Adipose tissue (tissue), 3 donors: ENCODE measurements around the gene GATB. TPM values are rescaled to one million over a fixed set of nuclear protein-coding genes. Genes with fewer than 3 reads are reported as not detected.
"Not testable (repeated sequence)": the region's sequence is repeated elsewhere in the genome, so short reads cannot be mapped to it uniquely, and the experiment has no call there.

Experiments used
- H3K27ac ChIP-seq: one replicate; pipeline ENCODE4 v1.5.1; 2013; ENCODE audit warnings: low read depth, low read length
- WGBS, 3 donors: extraction: QIAGEN DNeasy Blood & Tissue Kit; methylation state at CpG; one replicate each; pipeline ENCODE4 v1.1.7; 2013; 5-methylcytosine and 5-hydroxymethylcytosine counted together
- polyA plus RNA-seq, 3 donors: library from polyadenylated mRNA; stranded (reverse); fragments of 200-250 nt; gene quantifications; one replicate each; pipeline ENCODE4 v1.2.3, GENCODE V29; 2013
- donor health status: healthy with polysubstance abuse.
- donor health status: Bipolar disorder and iron deficiency.
- donor health status: healthy.

The GATB gene
- polyA plus RNA-seq, 3 donors = 5.3 to 18.6 (median 17.9) TPM

DNA sequence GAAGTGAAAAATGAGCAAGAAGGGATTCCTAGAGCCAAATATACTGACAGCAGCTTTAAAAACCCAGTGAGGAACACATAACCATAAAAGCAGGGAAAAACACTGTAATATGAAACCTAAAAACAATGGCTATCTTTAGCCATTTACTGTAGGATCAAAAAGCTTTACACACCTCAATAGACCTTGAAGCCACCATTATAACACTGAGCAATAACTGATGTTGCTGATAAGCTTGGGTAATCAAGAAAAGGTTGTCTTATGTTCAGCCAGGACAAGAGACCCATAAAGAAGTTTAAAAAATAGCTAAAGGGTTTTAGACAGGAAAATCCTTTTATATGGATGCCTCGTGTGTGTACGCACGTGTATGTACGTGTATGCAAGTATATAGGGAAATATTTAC is 16.9 kb downstream of the GATB start:
- WGBS, 3 donors = 90 to 98% (median 97%) methylated on average over 4 of the region's 4 CpGs
- H3K27ac ChIP-seq = no peak overlapping the region

- WGBS, 3 donors = 93 to 98% (median 94%) methylated on average over 3 of the region's 3 CpGs
- no peak overlapping the region for H3K27ac ChIP-seq
Observed at GRCh38 chr4:151743128-151743854, 17.5 kb downstream of the GATB start.

- WGBS, 3 donors = 89 to 92% (median 92%) methylated on average over 8 of the region's 8 CpGs
- H3K27ac ChIP-seq = no peak overlapping the region
Observed at GRCh38 chr4:151738720-151739517, 21.9 kb downstream of the GATB start.

DNA sequence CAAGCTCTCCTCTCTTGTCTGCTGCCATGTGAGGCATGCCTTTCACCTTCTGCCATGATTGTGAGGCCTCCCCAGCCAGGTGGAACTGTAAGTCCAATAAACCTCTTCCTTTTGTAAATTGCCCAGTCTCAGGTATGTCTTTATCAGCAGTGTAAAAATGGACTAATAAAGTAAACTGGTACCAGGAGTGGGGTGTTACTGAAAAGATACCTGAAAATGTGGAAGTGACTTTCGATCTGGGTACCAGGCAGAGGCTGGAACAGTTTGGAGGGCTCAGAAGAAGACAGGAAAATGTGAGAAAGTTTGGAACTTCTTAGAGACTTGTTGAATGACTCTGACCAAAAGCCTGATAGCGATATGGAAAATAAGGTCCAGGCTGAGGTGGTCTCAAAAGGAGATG is 24.0 kb downstream of the GATB start:
- 95 to 99% (median 98%) methylated on average over 2 of the region's 2 CpGs for WGBS, 3 donors
- H3K27ac ChIP-seq = not testable (repeated sequence)

GRCh38 chr4:151736361-151736760 is 24.4 kb downstream of the GATB start:
- 98 to 100% (median 100%) methylated on average over 1 of the region's 1 CpG for WGBS, 3 donors
- no peak overlapping the region for H3K27ac ChIP-seq

DNA sequence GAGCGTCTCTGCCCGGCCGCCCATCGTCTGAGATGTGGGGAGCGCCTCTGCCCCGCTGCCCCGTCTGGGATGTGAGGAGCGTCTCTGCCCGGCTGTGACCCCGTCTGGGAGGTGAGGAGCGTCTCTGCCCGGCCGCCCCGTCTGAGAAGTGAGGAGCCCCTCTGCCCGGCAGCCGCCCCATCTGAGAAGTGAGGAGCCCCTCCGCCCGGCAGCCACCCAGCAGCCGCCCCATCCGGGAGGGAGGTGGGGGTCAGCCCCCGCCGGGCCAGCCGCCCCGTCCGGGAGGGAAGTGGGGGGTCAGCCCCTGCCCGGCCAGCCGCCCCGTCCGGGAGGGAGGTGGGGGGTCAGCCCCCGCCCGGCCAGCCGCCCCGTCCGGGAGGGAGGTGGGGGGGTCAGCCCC is 29.1 kb downstream of the GATB start:
- H3K27ac ChIP-seq = not testable (repeated sequence)
- 89 to 94% methylated on average over 11 to 32 of the region's 34 CpGs; no CpG with 5 or more reads in 1 of the 3 donors for WGBS, 3 donors

- WGBS, 3 donors = 88 to 92% (median 88%) methylated on average over 12 of the region's 12 CpGs
- H3K27ac ChIP-seq = no peak overlapping the region
Observed at GRCh38 chr4:151729731-151730559, 30.9 kb downstream of the GATB start.

DNA sequence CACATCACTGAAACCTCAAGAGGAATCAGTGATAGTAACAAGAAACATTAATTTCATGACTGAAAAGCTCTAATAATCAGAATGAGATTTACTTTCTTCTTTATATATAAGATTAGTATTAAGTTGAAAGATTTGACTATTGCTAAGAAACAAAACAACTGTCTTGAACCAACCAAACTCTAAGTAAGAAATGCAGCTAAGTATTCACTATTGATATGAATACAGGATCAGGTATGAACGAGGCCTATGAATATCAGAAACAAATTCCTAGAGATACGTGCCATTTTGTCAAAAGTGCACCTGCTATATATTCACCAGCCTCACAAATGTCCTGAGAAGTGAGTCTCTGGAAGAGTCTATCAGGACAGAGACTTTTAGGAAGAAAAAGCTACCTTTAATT is 32.1 kb downstream of the GATB start:
- WGBS, 3 donors = 83 to 94% (median 89%) methylated on average over 2 of the region's 2 CpGs
- no peak overlapping the region for H3K27ac ChIP-seq

GRCh38 chr4:151728006-151728405 is 32.8 kb downstream of the GATB start:
- 34 to 68% (median 38%) methylated on average over 1 of the region's 1 CpG for WGBS, 3 donors
- no peak overlapping the region for H3K27ac ChIP-seq

- WGBS, 3 donors = 91 to 100% (median 92%) methylated on average over 1 of the region's 1 CpG
- no peak overlapping the region for H3K27ac ChIP-seq
Observed at GRCh38 chr4:151727365-151727764, 33.4 kb downstream of the GATB start.

GRCh38 chr4:151725087-151725486 is 35.7 kb downstream of the GATB start:
- WGBS, 3 donors = 84 to 93% (median 90%) methylated on average over 2 of the region's 2 CpGs
- H3K27ac ChIP-seq = no peak overlapping the region

GRCh38 chr4:151721916-151722315 is 38.9 kb downstream of the GATB start:
- no peak overlapping the region for H3K27ac ChIP-seq
- WGBS, 3 donors = 85 to 94% (median 90%) methylated on average over 2 of the region's 2 CpGs

GRCh38 chr4:151721466-151721865 is 39.3 kb downstream of the GATB start:
- WGBS, 3 donors = 76 to 86% (median 76%) methylated on average over 7 of the region's 7 CpGs
- no peak overlapping the region for H3K27ac ChIP-seq

DNA sequence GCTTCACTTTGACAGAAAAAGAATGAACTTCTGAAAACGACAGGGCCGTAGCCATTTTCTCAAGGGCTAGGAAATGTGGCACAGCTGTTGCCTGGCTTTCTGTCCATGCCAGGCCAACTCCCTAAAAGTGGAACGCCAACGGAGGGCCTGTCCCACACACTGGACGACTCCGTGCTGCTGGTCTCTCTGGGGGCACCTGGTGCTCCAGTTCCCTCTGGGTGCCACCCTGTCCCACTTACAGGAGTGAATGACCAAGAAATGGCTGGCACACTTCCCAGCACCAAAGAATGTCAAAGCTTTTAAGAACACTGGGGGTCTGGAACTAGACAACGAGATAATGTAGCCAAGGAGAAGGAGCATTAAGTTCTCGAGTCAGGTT is 40.9 kb downstream of the GATB start:
- no peak overlapping the region for H3K27ac ChIP-seq
- 91 to 93% (median 92%) methylated on average over 8 of the region's 8 CpGs for WGBS, 3 donors

GRCh38 chr4:151718984-151719955 is 41.5 kb downstream of the GATB start:
- no peak overlapping the region for H3K27ac ChIP-seq
- 88 to 92% (median 90%) methylated on average over 19 of the region's 19 CpGs for WGBS, 3 donors

- H3K27ac ChIP-seq = no peak overlapping the region
- 79 to 87% (median 82%) methylated on average over 10 of the region's 10 CpGs for WGBS, 3 donors
Observed at GRCh38 chr4:151717909-151718628, 42.7 kb downstream of the GATB start.

DNA sequence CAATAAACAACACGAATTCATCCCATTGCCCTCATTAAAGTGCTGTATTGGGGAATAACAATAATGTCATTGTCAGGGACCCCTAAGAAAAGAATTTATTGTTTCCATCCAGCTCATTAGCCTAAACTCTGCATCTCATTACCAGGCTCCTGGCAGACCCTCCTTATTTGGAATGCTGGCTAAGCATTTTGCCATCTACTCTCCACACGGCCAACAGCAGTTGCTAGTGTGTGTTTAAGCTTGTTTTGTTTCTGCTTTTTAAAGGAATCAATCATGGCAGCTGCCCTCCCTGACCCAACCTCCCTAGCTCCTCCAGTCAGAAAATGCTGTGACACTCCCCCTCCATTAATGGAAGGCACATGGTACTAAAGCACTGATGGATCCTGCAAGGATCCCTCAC is 43.5 kb downstream of the GATB start:
- no peak overlapping the region for H3K27ac ChIP-seq
- WGBS, 3 donors = 82 to 85% (median 83%) methylated on average over 2 of the region's 2 CpGs
